Endothelial cell (in vitro differentiated cells): ENCODE measurements around the gene TEK. TPM values are rescaled to one million over a fixed set of nuclear protein-coding genes. Genes with fewer than 3 reads are reported as not detected.

ENCODE experiments used
- DNase-seq: peaks from one replicate; pipeline ENCODE4 v3.0.0; 2021; ENCODE audit warnings: low spot score
- H3K27ac Mint-ChIP-seq: one replicate; pipeline ENCODE4 v1.8.0; 2021; ENCODE audit warnings: mixed read lengths, inconsistent platforms; ENCODE audit not compliant: unreplicated experiment
- H3K27me3 Mint-ChIP-seq: one replicate; pipeline ENCODE4 v1.8.0; 2021; ENCODE audit warnings: mild to moderate bottlenecking, moderate library complexity, mixed read lengths, inconsistent platforms; ENCODE audit not compliant: unreplicated experiment
- H3K36me3 Mint-ChIP-seq: one replicate; pipeline ENCODE4 v1.8.0; 2021; ENCODE audit warnings: mild to moderate bottlenecking, low read depth, mixed read lengths, inconsistent platforms; ENCODE audit not compliant: unreplicated experiment
- H3K4me1 Mint-ChIP-seq: one replicate; pipeline ENCODE4 v1.8.0; 2021; ENCODE audit warnings: mild to moderate bottlenecking, mixed read lengths, inconsistent platforms; ENCODE audit not compliant: unreplicated experiment
- H3K4me3 Mint-ChIP-seq: one replicate; pipeline ENCODE4 v1.8.0; 2021; ENCODE audit warnings: mild to moderate bottlenecking, mixed read lengths, inconsistent platforms; ENCODE audit not compliant: unreplicated experiment
- H3K9me3 Mint-ChIP-seq: one replicate; pipeline ENCODE4 v1.8.0; 2021; ENCODE audit warnings: mixed read lengths, inconsistent platforms; ENCODE audit not compliant: unreplicated experiment
- CTCF ChIP-seq: fragments of 200-600 bp; sonication (generic); IDR thresholded peaks from one replicate; pipeline ENCODE4 v1.5.0; 2021; ENCODE audit warnings: antibody characterized with exemption; ENCODE audit not compliant: unreplicated experiment
- total RNA-seq: library from RNA; stranded (reverse); fragmentation: NEBNext Ultra II Directional; extraction: Animal tissue kit (Norgen Biotek cat#: 25700); gene quantifications from one replicate; pipeline ENCODE4 v1.2.1, GENCODE V29; 2021; ENCODE audit not compliant: unreplicated experiment

Gene TEK
- total RNA-seq, 1 donor from 2014 or later: 448 TPM

- Mint-ChIP-seq H3K27ac (no peak overlapping the region), H3K4me1 (peaks cover 54% of the 10 kb centered on the region), H3K27me3 (no peaks in the 10 kb centered on the region), H3K9me3 (no peaks in the 10 kb centered on the region), H3K36me3 (peaks cover 51% of the 10 kb centered on the region), H3K4me3 (no peak overlapping the region)
- no peak for TF ChIP-seq CTCF
- DNase-seq: no peak
Measured at GRCh38 chr9:27165068-27165467, 56.0 kb downstream of the TEK start.

GRCh38 chr9:27165670-27166069 is 56.6 kb downstream of the TEK start:
- Mint-ChIP-seq H3K27me3 (no peaks in the 10 kb centered on the region), H3K36me3 (peaks cover 56% of the 10 kb centered on the region), H3K4me3 (no peak overlapping the region), H3K4me1 (peaks cover 55% of the 10 kb centered on the region), H3K27ac (no peak overlapping the region), H3K9me3 (no peaks in the 10 kb centered on the region)
- no peak for DNase-seq
- no peak for TF ChIP-seq CTCF

GRCh38 chr9:27168496-27168895 is 59.5 kb downstream of the TEK start:
- no peak overlapping the region for H3K27ac Mint-ChIP-seq

GRCh38 chr9:27168951-27169350 is 59.9 kb downstream of the TEK start:
- no peak overlapping the region for H3K27ac Mint-ChIP-seq
- H3K4me3 Mint-ChIP-seq: peak overlapping the region; percentile 72
- peaks cover 64% of the 10 kb centered on the region for H3K36me3 Mint-ChIP-seq
- no peak for TF ChIP-seq CTCF
- H3K9me3 Mint-ChIP-seq: no peaks in the 10 kb centered on the region
- no peaks in the 10 kb centered on the region for H3K27me3 Mint-ChIP-seq
- peaks cover 55% of the 10 kb centered on the region for H3K4me1 Mint-ChIP-seq
- DNase-seq: no peak

More at GRCh38 chr9:27168496-27168895, 59.5 kb downstream of the TEK start:
- DNase-seq: no peak
- Mint-ChIP-seq H3K4me3 (no peak overlapping the region), H3K36me3 (peaks cover 64% of the 10 kb centered on the region), H3K9me3 (no peaks in the 10 kb centered on the region), H3K27me3 (no peaks in the 10 kb centered on the region), H3K4me1 (peaks cover 56% of the 10 kb centered on the region)
- TF ChIP-seq CTCF: no peak

GRCh38 chr9:27176971-27177370 is 67.9 kb downstream of the TEK start:
- Mint-ChIP-seq H3K27me3 (no peaks in the 10 kb centered on the region), H3K27ac (no peak overlapping the region), H3K4me3 (no peak overlapping the region), H3K9me3 (no peaks in the 10 kb centered on the region), H3K4me1 (peaks cover 31% of the 10 kb centered on the region), H3K36me3 (peaks cover 69% of the 10 kb centered on the region)
- TF ChIP-seq CTCF: no peak
- no peak for DNase-seq
